M059J (cell line): ENCODE data around the gene IDI2. TPM values are rescaled to one million over a fixed set of nuclear protein-coding genes. Genes with fewer than 3 reads are reported as not detected.
A peak's percentile ranks its signal among the peaks of the same experiment; 100 is the strongest.

ENCODE experiments used
- DNase-seq: peaks from one replicate; pipeline ENCODE4 v3.0.0-alpha.2; 2012; ENCODE audit warnings: low read depth
- total RNA-seq: library from RNA; depleted of rRNA; stranded (reverse); fragments of >200 nt; shearing (Covaris generic); gene quantifications from 2 replicates; pipeline ENCODE4 v1.2.3, GENCODE V29; 2014

Gene IDI2
- total RNA-seq, 1 experiment from 2014 or later: not detected

- no peak for DNase-seq
These were observed 18.1 kb downstream of the IDI2 start for GRCh38 chr10:1007583-1007982.

- DNase-seq: no peak
These were observed 19.1 kb downstream of the IDI2 start for GRCh38 chr10:1006573-1006972.

DNA sequence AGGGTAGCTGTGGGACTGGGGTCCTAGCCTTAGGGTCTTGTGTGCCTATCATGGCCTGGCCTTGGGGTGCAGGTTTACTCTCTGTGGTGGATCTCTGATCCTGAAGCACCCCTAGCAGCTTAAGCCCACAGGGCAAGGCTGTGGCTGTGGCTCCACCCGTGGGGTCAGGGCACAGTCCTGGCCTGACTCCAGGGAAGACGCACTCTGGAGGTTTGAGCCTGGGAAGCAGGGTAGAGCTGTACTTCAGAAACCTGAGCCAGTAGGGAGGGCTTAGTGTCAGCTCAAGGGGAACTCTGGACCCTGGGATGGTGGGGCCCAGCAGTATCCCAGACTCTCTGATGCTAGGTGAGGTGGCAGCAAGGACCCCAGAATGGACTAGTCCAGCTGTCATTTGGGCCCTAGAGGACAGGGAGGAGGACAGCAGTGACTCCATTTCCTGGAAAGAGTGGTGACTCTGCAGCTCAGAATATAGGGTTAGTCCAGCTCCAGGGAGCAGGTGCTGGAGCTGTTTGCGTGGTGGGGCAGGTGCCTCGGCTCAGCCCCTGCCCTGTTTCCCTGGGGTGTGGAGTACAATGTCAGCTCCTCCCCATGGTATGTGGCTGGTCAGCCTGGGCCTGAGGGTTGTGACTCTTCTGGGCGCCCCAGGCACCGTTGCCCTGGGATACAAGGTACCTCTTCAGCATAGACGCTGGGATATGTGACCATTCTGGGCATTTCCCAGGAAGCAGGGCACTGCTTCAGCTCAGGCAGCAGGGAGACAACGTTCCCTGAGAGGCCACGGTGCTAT, 21.6 kb downstream of the IDI2 start:
- DNase-seq: no peak

GRCh38 chr10:1002425-1003006, 23.1 kb downstream of the IDI2 start:
- no peak for DNase-seq

GRCh38 chr10:997266-998022, 28.2 kb downstream of the IDI2 start:
- DNase-seq: no peak

- no peak for DNase-seq
These were observed 29.6 kb downstream of the IDI2 start for GRCh38 chr10:996031-996430.

DNA sequence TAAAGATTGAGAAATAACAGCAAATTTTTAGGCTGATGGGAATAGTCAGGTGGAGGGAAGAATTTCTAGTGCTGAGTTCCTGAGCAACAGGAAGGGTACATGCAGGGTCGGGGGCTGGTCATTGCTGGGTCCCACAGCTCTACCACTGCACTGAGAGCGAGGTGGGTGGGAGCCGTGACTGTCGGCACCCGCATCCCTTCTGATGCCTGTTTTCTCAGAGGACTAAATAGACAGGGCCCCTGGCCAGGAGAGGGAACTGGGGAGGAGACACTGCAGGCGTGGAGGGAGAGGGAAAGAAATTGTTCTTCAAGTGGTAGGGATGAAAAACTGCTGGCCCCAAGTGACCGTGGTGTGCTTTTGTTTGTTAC, 30.1 kb downstream of the IDI2 start:
- DNase-seq: no peak

GRCh38 chr10:994836-995558, 30.7 kb downstream of the IDI2 start:
- DNase-seq: no peak

GRCh38 chr10:992871-993270, 32.8 kb downstream of the IDI2 start:
- no peak for DNase-seq

- DNase-seq: no peak
These were observed 33.2 kb downstream of the IDI2 start for GRCh38 chr10:992467-992866.

- no peak for DNase-seq
These were observed 34.9 kb downstream of the IDI2 start for GRCh38 chr10:990808-991207.

DNA sequence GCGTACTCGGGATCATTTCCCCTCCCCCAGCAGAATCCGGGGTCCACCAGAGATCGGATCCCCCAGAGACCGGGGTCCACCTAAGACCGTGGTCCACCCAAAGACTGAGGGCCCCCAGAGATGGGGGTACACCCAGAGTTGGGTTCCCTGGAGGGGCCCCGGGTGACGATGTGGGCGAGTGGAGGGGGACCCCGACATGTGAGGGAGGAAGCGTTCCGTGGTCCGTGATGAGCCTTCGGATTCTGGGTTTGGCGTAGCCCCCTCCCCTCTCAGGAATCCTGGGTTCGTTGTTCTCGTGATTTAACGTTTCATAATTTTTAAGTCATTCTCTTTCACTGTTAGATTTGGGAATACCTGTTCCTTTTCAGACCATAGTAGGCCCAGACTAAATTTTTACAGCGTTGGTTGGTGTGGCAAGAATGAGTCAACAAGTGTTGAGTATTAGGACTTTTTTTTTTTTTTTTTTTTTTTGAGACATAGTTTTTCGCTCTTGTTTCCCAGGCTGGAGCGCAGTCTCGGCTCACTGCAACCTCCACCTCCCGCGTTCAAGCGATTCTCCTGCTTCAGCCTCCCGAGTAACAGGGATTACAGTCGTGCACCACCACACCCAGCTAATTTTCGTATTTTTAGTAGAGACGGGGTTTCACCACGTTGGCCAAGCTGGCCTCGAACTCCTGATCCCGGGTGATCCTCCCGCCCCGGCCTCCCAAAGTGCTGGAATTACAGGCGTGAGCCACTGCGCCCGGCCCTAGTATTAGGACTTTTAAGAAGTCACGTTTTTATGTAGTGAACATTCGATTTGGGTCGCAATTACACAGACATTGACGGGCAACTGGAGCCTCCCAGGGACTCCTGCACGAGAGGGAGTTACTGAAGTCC, 36.8 kb downstream of the IDI2 start:
- DNase-seq: peak; percentile 3

DNA sequence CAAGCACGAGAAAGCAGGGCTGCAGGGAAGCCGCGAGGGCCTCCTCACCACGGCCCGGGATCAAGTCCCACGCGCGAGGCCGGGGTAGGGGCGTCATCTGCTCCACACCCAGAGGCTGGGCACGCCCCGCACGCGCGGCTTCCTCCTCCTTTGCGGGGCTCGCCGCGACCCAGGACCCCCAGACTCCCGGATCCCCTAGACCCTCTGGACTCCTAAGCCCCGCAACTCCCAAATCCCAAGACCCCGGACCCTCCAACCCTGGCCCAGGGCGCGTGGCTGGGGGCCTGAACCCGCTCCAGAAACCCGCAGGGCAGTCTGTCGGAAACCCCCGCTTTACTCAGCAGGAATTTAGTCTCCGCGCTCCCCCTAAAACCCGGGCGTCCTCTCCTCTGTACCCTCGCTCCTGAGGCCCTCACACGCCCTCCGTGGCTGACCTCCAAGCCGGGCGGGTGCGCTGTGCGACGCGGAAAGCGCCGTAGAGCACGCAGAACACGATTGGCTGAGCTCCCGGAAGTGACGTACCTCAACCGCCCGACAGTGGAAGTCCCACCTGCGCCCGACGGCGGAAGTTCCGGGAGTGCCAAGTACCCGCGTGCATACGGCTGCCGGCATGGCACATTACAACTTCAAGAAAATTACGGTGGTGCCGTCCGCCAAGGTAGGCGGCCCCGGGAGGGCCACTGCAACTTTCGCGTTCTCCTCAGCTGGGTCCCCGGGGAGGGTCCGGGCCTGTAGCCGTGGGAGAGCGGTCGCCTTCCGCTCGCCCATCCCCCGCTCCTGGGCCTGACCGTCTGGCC, 37.6 kb downstream of the IDI2 start, which contains the start of gene GTPBP4:
Gene GTPBP4 (plus strand): TSS at position 565 of the 797 bp plus-strand sequence. CDS start 46 bp downstream, at position 611.
- peak; percentile 89 for DNase-seq

DNA sequence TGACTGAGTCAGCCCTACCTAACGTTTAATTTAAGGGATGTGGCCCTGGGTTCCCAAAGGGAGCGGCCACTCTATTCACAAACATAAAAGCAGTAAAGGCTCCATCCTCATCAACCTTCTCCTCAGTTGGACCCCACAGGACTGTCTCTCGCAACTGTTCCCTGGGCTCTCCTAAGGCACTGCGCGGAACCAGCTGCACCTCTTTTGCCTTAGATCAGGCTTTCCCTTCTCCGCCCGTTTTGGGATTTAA, 38.1 kb downstream of the IDI2 start:
- peak; percentile 24 for DNase-seq

GRCh38 chr10:986881-987619, 38.6 kb downstream of the IDI2 start:
- peak; percentile 64 for DNase-seq

- peak; percentile 65 for DNase-seq
These were observed 39.4 kb downstream of the IDI2 start for GRCh38 chr10:986137-986825.

GRCh38 chr10:985361-985760, 40.3 kb downstream of the IDI2 start:
- no peak for DNase-seq

- no peak for DNase-seq
These were observed 41.5 kb downstream of the IDI2 start for GRCh38 chr10:983971-984655.

GRCh38 chr10:983401-983800, 42.3 kb downstream of the IDI2 start:
- no peak for DNase-seq
